ENCODE data around the gene MAT1A. TPM values are rescaled to one million over a fixed set of nuclear protein-coding genes. Genes with fewer than 3 reads are reported as not detected.

Gene MAT1A
- total and polyA plus RNA-seq, 2 donors from 2014 or later, result 1.1 to 2.9 TPM

GRCh38 chr10:80281784-80282765 lies 7.4 kb downstream of the MAT1A start:
- Histone ChIP-seq H3K4me3 (ENCODE audit: low read length in 3 of 3) (no peak overlapping the region), H3K4me1 (ENCODE audit: control insufficient read depth in 2 of 3, insufficient read depth in 2 of 3, low read depth in 1 of 3, low read length in 3 of 3) (peaks cover 0 to 4% (median 2%) of the 10 kb centered on the region in 3 donors), H3K27ac (ENCODE audit: low read depth in 2 of 2, low read length in 2 of 2) (no peak overlapping the region), H3K27me3 (ENCODE audit: control insufficient read depth, insufficient read depth, low read length) (no peaks in the 10 kb centered on the region), H3K36me3 (ENCODE audit: control insufficient read depth in 2 of 3, insufficient read depth in 3 of 3, low read length in 3 of 3) (no peaks in the 10 kb centered on the region), H3K9me3 (ENCODE audit: control insufficient read depth in 2 of 3, insufficient read depth in 1 of 3, low read length in 3 of 3) (no peaks in the 10 kb centered on the region), H3K9ac (ENCODE audit: low read length in 3 of 3) (no peak overlapping the region)
- no peak for TF ChIP-seq CTCF (IDR thresholded peaks at IDR 0.05; ENCODE audit: borderline replicate concordance, extremely low read depth, insufficient read depth)
- no peak for FAIRE-seq
- DNase-seq, result peak in 2 of 5 donors; percentile 38 to 53
- intact Hi-C loops (cut with DNase I), result no loop called here

- Histone ChIP-seq H3K36me3 (ENCODE audit: control insufficient read depth in 2 of 3, insufficient read depth in 3 of 3, low read length in 3 of 3) (no peaks in the 10 kb centered on the region), H3K9ac (ENCODE audit: low read length in 3 of 3) (no peak overlapping the region), H3K9me3 (ENCODE audit: control insufficient read depth in 2 of 3, insufficient read depth in 1 of 3, low read length in 3 of 3) (no peaks in the 10 kb centered on the region), H3K4me3 (ENCODE audit: low read length in 3 of 3) (no peak overlapping the region), H3K27me3 (ENCODE audit: control insufficient read depth, insufficient read depth, low read length) (no peaks in the 10 kb centered on the region), H3K4me1 (ENCODE audit: control insufficient read depth in 2 of 3, insufficient read depth in 2 of 3, low read depth in 1 of 3, low read length in 3 of 3) (peaks cover 0 to 4% (median 2%) of the 10 kb centered on the region in 3 donors), H3K27ac (ENCODE audit: low read depth in 2 of 2, low read length in 2 of 2) (no peak overlapping the region)
- intact Hi-C loops (cut with DNase I), result no loop called here
- FAIRE-seq, result no peak
- no peak for DNase-seq
- TF ChIP-seq CTCF (IDR thresholded peaks at IDR 0.05; ENCODE audit: borderline replicate concordance, extremely low read depth, insufficient read depth), result no peak
These were observed 8.2 kb downstream of the MAT1A start for GRCh38 chr10:80281292-80281691.

GRCh38 chr10:80280071-80280800 lies 9.2 kb downstream of the MAT1A start:
- TF ChIP-seq CTCF (IDR thresholded peaks at IDR 0.05; ENCODE audit: borderline replicate concordance, extremely low read depth, insufficient read depth), result no peak
- DNase-seq, result peak in 1 of 5 donors; percentile 5
- Histone ChIP-seq H3K27me3 (ENCODE audit: control insufficient read depth, insufficient read depth, low read length) (no peaks in the 10 kb centered on the region), H3K4me1 (ENCODE audit: control insufficient read depth in 2 of 3, insufficient read depth in 2 of 3, low read depth in 1 of 3, low read length in 3 of 3) (peaks cover 0 to 4% (median 2%) of the 10 kb centered on the region in 3 donors), H3K4me3 (ENCODE audit: low read length in 3 of 3) (no peak overlapping the region), H3K9me3 (ENCODE audit: control insufficient read depth in 2 of 3, insufficient read depth in 1 of 3, low read length in 3 of 3) (no peaks in the 10 kb centered on the region), H3K27ac (ENCODE audit: low read depth in 2 of 2, low read length in 2 of 2) (no peak overlapping the region), H3K36me3 (ENCODE audit: control insufficient read depth in 2 of 3, insufficient read depth in 3 of 3, low read length in 3 of 3) (no peaks in the 10 kb centered on the region), H3K9ac (ENCODE audit: low read length in 3 of 3) (no peak overlapping the region)
- intact Hi-C loops (cut with DNase I), result no loop called here
- FAIRE-seq, result no peak

All from kidney (tissue), 14 donors.